Ectodermal cell (in vitro differentiated cells): ENCODE results near the gene VAPB.

ENCODE experiments used
- H3K27ac ChIP-seq: 2 replicates; pipeline ENCODE4 v1.7.0; 2013; ENCODE audit warnings: mild to moderate bottlenecking, low read depth, low read length; ENCODE audit not compliant: insufficient read depth, poor library complexity, severe bottlenecking
- H3K27me3 ChIP-seq: 2 replicates; pipeline ENCODE4 v1.7.0; 2013; ENCODE audit warnings: mild to moderate bottlenecking, low read length; ENCODE audit not compliant: insufficient read depth, control insufficient read depth, poor library complexity, severe bottlenecking
- H3K36me3 ChIP-seq: one replicate; pipeline ENCODE4 v1.7.0; 2013; ENCODE audit warnings: low read length; ENCODE audit not compliant: control insufficient read depth, insufficient read depth
- H3K4me1 ChIP-seq: one replicate; pipeline ENCODE4 v1.7.0; 2013; ENCODE audit warnings: low read length; ENCODE audit not compliant: control insufficient read depth, insufficient read depth
- H3K4me3 ChIP-seq: 2 replicates; pipeline ENCODE4 v1.7.0; 2013; ENCODE audit warnings: low read depth, low read length, control low read depth; ENCODE audit not compliant: insufficient read depth
- H3K9me3 ChIP-seq: 2 replicates; pipeline ENCODE4 v1.7.0; 2013; ENCODE audit warnings: mild to moderate bottlenecking, low read length, moderate library complexity; ENCODE audit not compliant: control insufficient read depth
- WGBS, 2 experiments: methylation state at CpG; one replicate each; pipeline ENCODE4 v1.1.7; 2013; ENCODE audit warnings: missing lambda C conversion rate in 2 of 2; 5-methylcytosine and 5-hydroxymethylcytosine counted together

The VAPB gene

DNA sequence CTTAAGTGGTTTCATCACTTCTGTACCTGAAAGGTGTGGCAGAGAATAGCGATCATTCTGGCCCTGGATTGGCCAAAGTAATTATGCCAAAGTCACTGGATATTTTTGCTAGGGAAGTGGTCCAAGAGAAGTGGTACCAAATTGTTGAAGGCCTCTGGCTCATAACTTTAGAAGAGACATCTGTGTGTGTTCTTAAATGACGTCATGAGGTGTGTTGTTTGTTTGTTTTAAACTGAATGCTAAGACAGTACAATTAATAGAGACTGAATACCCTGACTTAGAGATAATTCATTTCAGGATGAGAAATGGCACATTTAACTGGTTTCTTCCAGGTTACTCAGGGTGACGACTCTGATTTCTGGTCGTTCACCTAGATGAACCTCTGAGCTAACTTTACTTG, 3.3 kb downstream of the VAPB start:
- Histone ChIP-seq H3K4me1 (peaks cover 17% of the 10 kb centered on the region), H3K9me3 (no peaks in the 10 kb centered on the region), H3K27ac (no peak overlapping the region), H3K36me3 (peaks cover 6% of the 10 kb centered on the region), H3K27me3 (no peaks in the 10 kb centered on the region), H3K4me3 (no peak overlapping the region)
- whole genome bisulfite sequencing, 2 experiments = 94% methylated on average over 4 of the region's 4 CpGs

DNA sequence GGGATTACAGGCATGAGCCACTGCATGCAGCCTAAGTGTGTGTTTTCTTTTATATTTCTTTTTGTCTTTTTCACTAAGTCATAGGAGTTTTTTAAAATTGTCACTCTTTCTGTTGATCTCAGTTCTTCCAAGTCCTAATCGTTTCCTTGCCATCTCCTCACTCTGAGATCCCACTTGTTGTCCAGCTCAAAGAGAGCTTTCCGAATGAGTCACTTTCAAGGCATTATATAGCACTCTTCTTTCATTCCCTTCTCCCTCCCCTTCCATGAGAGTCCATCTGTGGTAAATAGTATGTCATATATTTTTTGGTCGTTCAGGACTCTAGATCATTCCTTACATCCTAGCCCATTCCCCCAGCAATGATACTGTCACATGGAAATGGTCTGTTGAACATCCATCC, 4.3 kb downstream of the VAPB start:
- no peak overlapping the region for H3K4me3 ChIP-seq
- peaks cover 6% of the 10 kb centered on the region for H3K36me3 ChIP-seq
- no peaks in the 10 kb centered on the region for H3K9me3 ChIP-seq
- no peak overlapping the region for H3K27ac ChIP-seq
- H3K4me1 ChIP-seq = peaks cover 17% of the 10 kb centered on the region
- no peaks in the 10 kb centered on the region for H3K27me3 ChIP-seq
- 92 to 95% methylated on average over 2 of the region's 3 CpGs for WGBS, 2 experiments

DNA sequence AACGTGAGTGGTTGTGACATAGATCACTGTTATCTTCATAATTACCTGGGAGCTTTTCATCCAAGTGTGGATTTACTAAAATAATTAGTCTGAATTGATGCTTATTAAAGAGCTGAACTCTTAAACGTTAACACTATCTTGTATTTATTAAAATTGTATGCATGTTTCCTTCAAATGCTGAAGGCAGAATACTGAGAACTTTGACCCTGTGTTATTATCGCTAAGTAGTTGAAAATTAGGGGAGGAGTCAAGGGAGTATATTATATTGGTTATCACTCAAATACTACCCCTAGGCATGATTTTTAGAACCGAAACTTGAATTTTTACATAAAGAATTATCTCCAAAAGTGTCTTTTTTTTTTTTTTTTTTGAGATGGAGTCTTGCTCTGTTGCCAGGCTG, 5.8 kb downstream of the VAPB start:
- Histone ChIP-seq H3K27me3 (no peaks in the 10 kb centered on the region), H3K4me3 (no peak overlapping the region), H3K27ac (no peak overlapping the region), H3K4me1 (peaks cover 16% of the 10 kb centered on the region), H3K9me3 (no peaks in the 10 kb centered on the region), H3K36me3 (peaks cover 6% of the 10 kb centered on the region)
- 82 to 92% methylated on average over 1 to 2 of the region's 4 CpGs for WGBS, 2 experiments

DNA sequence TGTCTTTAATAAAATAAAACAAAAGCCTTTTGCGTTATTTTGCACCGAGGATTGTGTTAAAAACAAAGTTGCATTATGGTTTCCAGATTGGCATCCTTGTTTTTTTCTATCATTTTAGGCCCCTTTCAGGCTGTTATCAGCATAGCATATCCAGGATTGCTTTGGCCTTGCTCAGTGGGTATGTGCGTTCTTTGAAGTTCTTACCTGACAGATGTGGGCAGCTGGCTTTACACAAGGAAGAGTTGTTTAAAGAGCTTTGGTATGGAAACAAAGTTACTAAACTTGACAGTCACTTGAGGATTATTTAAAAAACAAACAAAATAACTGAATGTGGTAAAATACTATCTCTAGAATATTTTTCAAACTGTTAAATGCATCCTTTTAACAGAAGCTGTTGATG, 6.6 kb downstream of the VAPB start:
- WGBS, 2 experiments = 96 to 100% methylated on average over 3 of the region's 3 CpGs
- no peak overlapping the region for H3K4me3 ChIP-seq
- peaks cover 10% of the 10 kb centered on the region for H3K4me1 ChIP-seq
- no peak overlapping the region for H3K27ac ChIP-seq
- H3K27me3 ChIP-seq = no peaks in the 10 kb centered on the region
- peaks cover 6% of the 10 kb centered on the region for H3K36me3 ChIP-seq
- H3K9me3 ChIP-seq = no peaks in the 10 kb centered on the region

DNA sequence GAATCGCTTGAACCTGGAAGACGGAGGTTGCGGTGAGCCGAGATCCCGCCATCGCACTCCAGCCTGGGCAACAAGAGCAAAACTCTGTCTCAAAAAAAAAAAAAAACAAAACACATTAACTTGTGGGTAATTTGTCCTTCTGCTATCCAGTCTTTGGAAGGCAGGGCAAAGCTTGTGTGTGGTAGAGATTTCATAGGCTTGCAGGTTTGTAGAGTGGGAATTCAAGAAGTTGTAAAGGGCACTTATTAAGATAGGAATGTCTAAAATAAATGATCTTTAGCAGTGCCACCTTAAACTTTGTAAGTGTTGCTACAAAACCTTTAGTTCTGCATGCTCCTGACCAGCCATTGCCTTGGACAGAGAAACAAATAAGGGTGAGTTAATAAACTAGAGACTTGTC, 8.4 kb downstream of the VAPB start:
- no peak overlapping the region for H3K4me3 ChIP-seq
- H3K9me3 ChIP-seq = no peaks in the 10 kb centered on the region
- H3K36me3 ChIP-seq = peaks cover 6% of the 10 kb centered on the region
- H3K4me1 ChIP-seq = peaks cover 7% of the 10 kb centered on the region
- H3K27me3 ChIP-seq = no peaks in the 10 kb centered on the region
- H3K27ac ChIP-seq = no peak overlapping the region
- 86 to 92% methylated on average over 6 of the region's 6 CpGs for WGBS, 2 experiments

DNA sequence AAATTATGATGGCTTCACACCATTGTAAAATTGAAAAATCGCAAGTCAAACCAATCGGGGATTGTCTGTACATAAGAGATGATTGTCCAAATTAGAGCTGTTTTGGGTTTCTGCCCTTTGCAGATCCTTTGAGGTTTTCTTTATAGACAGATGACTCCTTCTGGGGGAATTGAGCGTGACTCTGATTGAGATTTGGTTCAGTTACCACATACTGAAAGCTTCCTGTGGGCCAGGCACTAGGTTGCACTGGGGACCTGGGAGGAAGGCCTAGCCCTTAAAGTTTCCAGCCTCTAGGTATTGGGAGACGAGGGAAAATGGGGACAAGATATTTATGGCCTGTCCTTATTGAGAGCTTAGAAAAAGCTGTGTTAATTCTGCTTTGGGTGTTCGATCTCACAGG, 9.2 kb downstream of the VAPB start:
- Histone ChIP-seq H3K4me3 (no peak overlapping the region), H3K36me3 (peaks cover 5% of the 10 kb centered on the region), H3K27ac (no peak overlapping the region), H3K9me3 (no peaks in the 10 kb centered on the region), H3K4me1 (peaks cover 7% of the 10 kb centered on the region), H3K27me3 (no peaks in the 10 kb centered on the region)
- 83 to 85% methylated on average over 5 of the region's 5 CpGs for WGBS, 2 experiments

DNA sequence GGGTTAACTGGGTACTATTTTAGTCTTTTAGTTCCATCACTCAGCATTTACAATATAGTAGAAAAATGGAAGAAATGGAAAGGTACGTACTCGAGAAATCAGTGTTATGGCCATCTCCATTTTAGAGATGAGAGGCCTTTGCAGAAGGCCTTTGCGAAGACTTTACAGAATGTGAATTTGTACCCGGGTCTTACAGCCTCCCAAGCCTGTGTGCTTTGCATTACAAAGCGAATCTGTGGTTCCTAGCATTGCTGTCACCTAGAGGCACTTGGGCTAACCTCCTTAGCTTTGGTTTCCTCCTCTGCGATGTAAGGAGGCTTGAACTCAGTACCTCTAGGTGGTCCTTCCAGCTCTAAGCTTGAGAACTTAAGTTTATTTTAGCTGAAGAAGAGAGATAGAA, 10.9 kb downstream of the VAPB start:
- Histone ChIP-seq H3K27ac (no peak overlapping the region), H3K4me3 (no peak overlapping the region), H3K9me3 (no peaks in the 10 kb centered on the region), H3K4me1 (peaks cover 7% of the 10 kb centered on the region), H3K36me3 (no peaks in the 10 kb centered on the region), H3K27me3 (no peaks in the 10 kb centered on the region)
- WGBS, 2 experiments = 80 to 82% methylated on average over 6 of the region's 6 CpGs

DNA sequence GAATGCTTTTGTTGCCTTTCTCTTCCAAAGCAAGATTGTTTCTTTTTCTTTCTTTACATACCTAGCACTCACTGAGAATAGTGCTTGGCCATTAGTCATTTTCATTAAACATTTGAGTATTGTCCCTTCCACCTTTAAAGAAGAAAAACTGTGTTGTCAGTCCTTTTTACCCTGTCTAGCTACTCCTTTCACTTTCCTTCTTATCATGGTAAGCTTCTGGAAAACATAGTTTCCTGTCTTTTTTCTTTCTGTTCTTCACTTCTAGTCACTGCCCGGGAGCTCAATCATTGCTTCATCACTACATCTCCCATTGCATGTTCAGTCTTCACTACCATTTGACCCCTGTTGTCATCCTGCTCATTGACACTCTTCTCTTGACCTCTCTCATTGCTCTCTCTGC, 12.1 kb downstream of the VAPB start:
- Histone ChIP-seq H3K27ac (no peak overlapping the region), H3K4me1 (peaks cover 7% of the 10 kb centered on the region), H3K27me3 (no peaks in the 10 kb centered on the region), H3K36me3 (no peaks in the 10 kb centered on the region), H3K4me3 (no peak overlapping the region), H3K9me3 (no peaks in the 10 kb centered on the region)
- WGBS, 2 experiments = 92 to 93% methylated on average over 1 of the region's 1 CpG

DNA sequence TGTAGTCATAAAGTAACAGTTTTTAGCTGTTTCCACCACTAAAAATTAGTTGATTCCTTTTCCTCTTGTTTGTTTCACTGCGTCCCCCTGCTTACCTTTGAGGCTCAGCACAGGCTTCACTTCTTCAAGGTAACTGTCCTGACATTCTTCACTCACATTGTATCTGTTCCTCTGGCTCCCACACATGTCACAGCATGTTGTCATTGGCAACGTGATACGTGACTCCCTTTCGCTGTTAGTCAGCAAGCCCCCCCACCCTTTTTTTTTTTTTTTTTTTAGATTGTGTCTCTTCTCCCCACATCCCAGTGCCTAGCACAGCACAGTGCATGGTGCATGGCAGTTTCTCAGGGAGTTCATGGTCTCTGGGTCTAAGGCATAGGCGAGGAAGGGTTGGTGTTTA, 13.3 kb downstream of the VAPB start:
- Histone ChIP-seq H3K9me3 (no peaks in the 10 kb centered on the region), H3K4me1 (peaks cover 7% of the 10 kb centered on the region), H3K4me3 (no peak overlapping the region), H3K27ac (no peak overlapping the region), H3K36me3 (no peaks in the 10 kb centered on the region), H3K27me3 (no peaks in the 10 kb centered on the region)
- WGBS, 2 experiments = 89 to 91% methylated on average over 5 of the region's 5 CpGs

DNA sequence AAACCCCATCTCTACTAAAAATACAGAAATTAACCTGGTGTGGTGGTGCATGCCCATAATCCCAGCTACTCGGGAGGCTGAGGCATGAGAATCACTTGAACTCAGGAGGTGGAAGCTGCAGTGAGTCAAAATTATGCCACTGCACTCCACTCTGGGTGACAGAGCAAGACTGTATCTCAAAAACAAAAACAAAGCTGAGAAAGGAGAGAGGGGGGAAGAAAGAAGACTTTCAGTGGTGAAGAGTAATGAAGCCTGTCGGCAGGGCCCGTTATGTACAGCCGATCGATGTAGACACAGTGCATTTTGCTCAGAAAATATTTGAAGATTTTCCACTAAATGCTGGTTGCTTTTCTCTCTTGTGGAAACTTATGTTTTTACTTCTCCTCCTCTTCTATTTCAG, 13.8 kb downstream of the VAPB start:
- Histone ChIP-seq H3K36me3 (no peaks in the 10 kb centered on the region), H3K27ac (no peak overlapping the region), H3K27me3 (no peaks in the 10 kb centered on the region), H3K4me1 (peaks cover 7% of the 10 kb centered on the region), H3K9me3 (no peaks in the 10 kb centered on the region), H3K4me3 (no peak overlapping the region)
- 87 to 94% methylated on average over 5 of the region's 5 CpGs for WGBS, 2 experiments

DNA sequence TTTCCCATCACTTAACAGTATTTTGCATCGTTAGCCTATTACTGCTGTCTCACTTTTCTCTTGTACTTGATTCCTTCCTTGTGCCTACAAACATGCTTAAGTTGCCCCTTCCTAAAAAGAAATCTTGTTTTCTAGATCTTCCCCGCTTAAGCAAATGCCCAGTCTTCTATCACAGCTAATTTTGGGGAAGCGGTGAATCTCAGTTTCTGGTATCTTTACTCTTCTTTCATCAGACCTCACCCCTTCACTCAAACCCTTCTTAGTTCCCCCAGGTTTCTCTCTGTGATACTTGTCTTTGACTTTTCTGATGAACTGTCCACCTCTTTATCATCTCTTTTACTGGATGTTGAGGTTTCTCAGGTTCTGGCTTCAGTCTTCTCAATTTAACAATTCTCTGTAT, 14.2 kb downstream of the VAPB start:
- Histone ChIP-seq H3K4me1 (peaks cover 12% of the 10 kb centered on the region), H3K27ac (no peak overlapping the region), H3K9me3 (no peaks in the 10 kb centered on the region), H3K27me3 (no peaks in the 10 kb centered on the region), H3K4me3 (no peak overlapping the region), H3K36me3 (no peaks in the 10 kb centered on the region)
- WGBS, 2 experiments = 95% methylated on average over 3 of the region's 3 CpGs
